Brain microvascular endothelial cell (primary cell): Measurements from ENCODE around the gene ABHD14A.

Source experiments
- DNase-seq: peaks from one replicate; pipeline ENCODE4 v3.0.0-alpha.2; 2020
- H3K27ac ChIP-seq: fragments of 250-450 bp; sonication (Bioruptor Pico); 2 replicates; pipeline ENCODE4 v1.5.1; 2020; ENCODE audit warnings: mild to moderate bottlenecking, moderate library complexity
- H3K27me3 ChIP-seq: fragments of 250-450 bp; sonication (Bioruptor Pico); replicated peaks from 2 replicates; pipeline ENCODE4 v1.5.1; 2020; ENCODE audit warnings: mild to moderate bottlenecking
- H3K36me3 ChIP-seq: fragments of 250-450 bp; sonication (Bioruptor Pico); replicated peaks from 2 replicates; pipeline ENCODE4 v1.5.1; 2020; ENCODE audit warnings: mild to moderate bottlenecking
- H3K4me3 ChIP-seq: 2 replicates; pipeline ENCODE4 v1.5.1; 2011; ENCODE audit warnings: low read depth, mild to moderate bottlenecking, control low read depth, low read length, moderate library complexity
- CTCF ChIP-seq: IDR thresholded peaks from 2 replicates; pipeline ENCODE4 v1.5.1; 2011; ENCODE audit warnings: low read depth, mild to moderate bottlenecking, moderate library complexity, low read length, control low read depth, inconsistent platforms; ENCODE audit errors: missing control alignments
- in situ Hi-C: cut with HindIII; loops from 2 replicates; pipeline ENCODE4 v1.10.0; 2017; ENCODE audit warnings: low sequenced_read_pairs, low pct_ligation_motif_present

The ABHD14A gene

GRCh38 chr3:51974277-51974962 lies 444 bp upstream of the ABHD14A start:
- DNase-seq, result no peak
- Histone ChIP-seq H3K36me3 (no peaks in the 10 kb centered on the region), H3K4me3 (peak overlapping the region; percentile 80), H3K27ac (no peak overlapping the region), H3K27me3 (no peaks in the 10 kb centered on the region)
- TF ChIP-seq CTCF, result no peak
- in situ Hi-C loops, result no loop called here

GRCh38 chr3:51975852-51976549 lies 1.1 kb downstream of the ABHD14A start:
- TF ChIP-seq CTCF, result peak; percentile 38

DNA sequence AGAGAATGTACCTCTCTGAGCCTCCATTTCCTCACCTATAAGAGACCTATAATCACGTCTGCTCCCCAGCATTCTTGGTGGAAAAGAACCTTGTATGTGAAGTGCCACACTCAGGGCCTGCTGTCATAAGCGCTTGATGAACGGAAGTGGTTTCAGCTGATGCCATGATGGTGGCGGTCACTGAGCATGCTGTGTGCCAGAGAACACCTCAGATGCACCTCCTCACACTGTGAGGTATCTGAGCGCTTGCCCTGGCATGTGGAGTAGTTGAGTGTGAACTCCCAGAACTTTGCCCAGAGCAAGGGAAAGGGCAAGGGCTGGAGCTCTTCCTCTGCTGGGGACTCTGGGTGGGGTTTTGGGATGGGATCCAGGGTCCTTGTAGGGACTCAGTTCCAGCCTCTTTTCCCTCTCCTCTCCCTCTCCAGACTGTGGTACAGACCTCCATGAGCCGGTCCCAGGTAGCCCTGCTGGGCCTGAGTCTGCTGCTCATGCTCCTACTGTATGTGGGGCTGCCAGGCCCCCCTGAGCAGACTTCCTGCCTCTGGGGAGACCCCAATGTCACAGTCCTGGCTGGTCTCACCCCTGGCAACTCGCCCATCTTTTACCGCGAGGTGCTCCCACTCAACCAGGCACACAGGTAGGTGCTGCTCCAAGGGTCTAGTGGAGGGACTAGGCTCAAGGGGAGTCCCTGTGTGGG lies 2.7 kb downstream of the ABHD14A start:
- TF ChIP-seq CTCF, result no peak
- in situ Hi-C loops, result no loop called here
- Histone ChIP-seq H3K36me3 (no peaks in the 10 kb centered on the region), H3K27ac (no peak overlapping the region), H3K4me3 (no peak overlapping the region), H3K27me3 (no peaks in the 10 kb centered on the region)
- DNase-seq, result no peak

More at GRCh38 chr3:51975852-51976549, 1.1 kb downstream of the ABHD14A start:
- Histone ChIP-seq H3K4me3 (peak overlapping the region; percentile 56), H3K27me3 (no peaks in the 10 kb centered on the region), H3K27ac (no peak overlapping the region), H3K36me3 (no peaks in the 10 kb centered on the region)
- in situ Hi-C loops, result no loop called here
- peak; percentile 36 for DNase-seq

GRCh38 chr3:51978143-51978502 lies 3.3 kb downstream of the ABHD14A start:
- H3K36me3 ChIP-seq, result no peaks in the 10 kb centered on the region
- no peaks in the 10 kb centered on the region for H3K27me3 ChIP-seq
- H3K4me3 ChIP-seq, result no peak overlapping the region
- DNase-seq, result no peak
- no peak overlapping the region for H3K27ac ChIP-seq
- in situ Hi-C loops, result no loop called here
- TF ChIP-seq CTCF, result no peak

DNA sequence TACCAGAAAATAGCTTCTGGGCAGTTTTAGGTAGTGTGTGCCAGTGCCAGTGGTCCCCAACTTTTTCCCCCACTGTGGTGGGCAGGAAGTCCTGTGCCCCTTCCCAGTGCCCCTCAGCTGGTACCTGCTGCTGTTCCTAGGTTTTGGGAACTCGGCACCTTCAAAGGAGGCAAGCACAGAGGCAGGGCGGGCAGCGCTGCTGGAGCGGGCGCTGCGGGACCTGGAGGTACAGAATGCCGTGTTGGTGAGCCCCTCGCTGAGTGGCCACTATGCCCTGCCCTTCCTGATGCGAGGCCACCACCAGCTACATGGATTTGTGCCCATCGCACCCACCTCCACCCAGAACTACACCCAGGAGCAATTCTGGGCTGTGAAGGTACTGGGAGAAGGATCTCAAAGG lies 5.4 kb downstream of the ABHD14A start:
- no peak for TF ChIP-seq CTCF
- no peak for DNase-seq
- Histone ChIP-seq H3K27ac (no peak overlapping the region), H3K36me3 (no peaks in the 10 kb centered on the region), H3K4me3 (no peak overlapping the region), H3K27me3 (no peaks in the 10 kb centered on the region)
- in situ Hi-C loops, result no loop called here
